Measurements from ENCODE around the gene ALKBH3. TPM values are rescaled to one million over a fixed set of nuclear protein-coding genes. Genes with fewer than 3 reads are reported as not detected.

Gene ALKBH3
- total RNA-seq, 6 experiments from 2014 or later = 24.0 to 35.9 (median 31.5) TPM

DNA sequence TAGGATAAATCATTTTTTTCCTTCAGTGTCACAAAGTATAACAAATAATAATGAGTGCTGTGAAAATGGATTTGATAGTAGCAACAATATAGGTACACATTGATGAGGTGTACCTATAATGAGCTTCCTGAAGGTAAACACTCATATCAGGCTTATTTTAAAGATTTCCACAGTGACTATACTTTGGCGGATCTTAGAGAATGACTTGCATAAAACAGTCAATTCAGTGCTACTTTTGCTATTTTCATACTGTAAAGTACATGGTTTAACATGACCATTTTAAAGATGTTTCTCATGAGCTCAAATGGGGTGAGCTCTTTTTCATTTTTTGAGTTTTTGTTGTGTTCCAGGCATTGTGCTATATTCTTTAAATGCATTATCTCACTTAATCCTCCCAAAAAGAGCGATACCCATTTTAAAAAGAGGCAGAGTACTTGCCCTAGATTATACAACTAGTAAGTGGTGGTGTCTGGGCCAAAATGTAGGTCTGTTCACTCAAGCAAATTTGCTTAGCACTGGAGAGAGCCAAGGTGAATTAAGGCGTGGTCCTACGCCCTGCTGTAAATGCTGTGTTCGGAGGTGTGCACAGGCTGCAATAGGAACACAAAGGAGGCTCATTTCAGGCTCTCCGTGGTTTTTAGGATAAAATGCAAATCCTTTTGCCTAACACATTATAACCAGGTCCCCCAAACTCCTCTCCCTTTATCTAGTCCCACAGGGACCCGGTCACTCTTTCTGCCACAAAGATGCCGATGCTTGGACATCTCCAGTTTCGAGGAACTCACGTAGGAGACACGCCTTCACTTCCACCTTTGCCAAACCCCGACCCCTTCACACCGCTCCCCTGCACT is 617 bp upstream of the ALKBH3 start:
- no peak for DNase-seq
- TF ChIP-seq, protein P1, sequence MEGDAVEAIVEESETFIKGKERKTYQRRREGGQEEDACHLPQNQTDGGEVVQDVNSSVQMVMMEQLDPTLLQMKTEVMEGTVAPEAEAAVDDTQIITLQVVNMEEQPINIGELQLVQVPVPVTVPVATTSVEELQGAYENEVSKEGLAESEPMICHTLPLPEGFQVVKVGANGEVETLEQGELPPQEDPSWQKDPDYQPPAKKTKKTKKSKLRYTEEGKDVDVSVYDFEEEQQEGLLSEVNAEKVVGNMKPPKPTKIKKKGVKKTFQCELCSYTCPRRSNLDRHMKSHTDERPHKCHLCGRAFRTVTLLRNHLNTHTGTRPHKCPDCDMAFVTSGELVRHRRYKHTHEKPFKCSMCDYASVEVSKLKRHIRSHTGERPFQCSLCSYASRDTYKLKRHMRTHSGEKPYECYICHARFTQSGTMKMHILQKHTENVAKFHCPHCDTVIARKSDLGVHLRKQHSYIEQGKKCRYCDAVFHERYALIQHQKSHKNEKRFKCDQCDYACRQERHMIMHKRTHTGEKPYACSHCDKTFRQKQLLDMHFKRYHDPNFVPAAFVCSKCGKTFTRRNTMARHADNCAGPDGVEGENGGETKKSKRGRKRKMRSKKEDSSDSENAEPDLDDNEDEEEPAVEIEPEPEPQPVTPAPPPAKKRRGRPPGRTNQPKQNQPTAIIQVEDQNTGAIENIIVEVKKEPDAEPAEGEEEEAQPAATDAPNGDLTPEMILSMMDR (IDR thresholded peaks at IDR 0.05) = no peak
- H3K36me3 Mint-ChIP-seq (ENCODE audit: low read depth) = no peaks in the 10 kb centered on the region
- H3K4me3 Mint-ChIP-seq = peak overlapping the region; percentile 91
- no peaks in the 10 kb centered on the region for H3K9me3 Mint-ChIP-seq
- no peaks in the 10 kb centered on the region; the same call in 1 of the 2 replicates for H3K27me3 Mint-ChIP-seq (ENCODE audit: insufficient read depth)
- H3K4me1 Mint-ChIP-seq (ENCODE audit: low read depth) = peaks cover 18% of the 10 kb centered on the region
- peak overlapping the region; percentile 55 for H3K27ac Mint-ChIP-seq

DNA sequence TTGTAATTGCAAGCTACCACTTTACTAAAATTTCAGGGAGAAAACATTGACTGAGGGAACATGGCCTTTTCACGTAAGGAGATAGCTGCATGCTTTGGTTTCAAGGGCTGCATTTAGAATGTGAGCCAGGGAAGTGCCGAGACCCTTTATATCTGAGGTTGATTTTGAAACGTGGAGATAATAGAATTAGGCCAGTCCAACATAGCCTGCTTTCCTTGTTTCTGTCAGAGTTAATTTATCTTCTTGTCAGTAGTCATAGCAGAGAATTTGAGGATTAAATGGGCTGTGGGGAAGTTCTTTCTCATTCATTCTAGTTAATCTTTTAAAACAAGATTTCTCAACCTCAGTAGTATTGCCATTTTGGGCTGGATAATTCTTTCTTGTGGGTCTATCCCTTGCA is 12.2 kb downstream of the ALKBH3 start:
- Mint-ChIP-seq H3K4me1 (ENCODE audit: low read depth) (peaks cover under 1% of the 10 kb centered on the region), H3K9me3 (no peaks in the 10 kb centered on the region), H3K27me3 (ENCODE audit: insufficient read depth) (no peaks in the 10 kb centered on the region), H3K36me3 (ENCODE audit: low read depth) (peaks cover 24% of the 10 kb centered on the region), H3K27ac (no peak overlapping the region), H3K4me3 (no peak overlapping the region)
- TF ChIP-seq, protein P1 (IDR thresholded peaks at IDR 0.05) = no peak
- DNase-seq = no peak

DNA sequence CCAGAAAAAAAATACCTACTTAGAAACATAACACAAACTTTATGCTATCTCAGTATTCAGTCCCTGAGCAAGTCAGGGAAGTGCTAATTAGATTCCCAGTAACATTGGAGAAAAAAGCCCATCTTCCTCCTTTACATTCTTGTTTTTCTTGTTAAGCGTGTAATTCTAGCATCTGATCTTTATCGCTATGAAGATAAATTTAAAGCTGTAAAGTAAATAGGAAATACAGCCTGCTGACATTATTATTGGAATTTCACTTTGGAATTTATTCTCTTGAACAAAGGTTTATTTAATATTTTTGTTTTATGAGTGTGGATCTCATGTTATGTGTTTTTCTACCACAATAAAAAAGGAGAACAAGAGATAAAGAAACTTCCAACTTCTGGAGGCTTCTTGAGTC is 13.9 kb downstream of the ALKBH3 start:
- Mint-ChIP-seq H3K27ac (no peak overlapping the region), H3K27me3 (ENCODE audit: insufficient read depth) (no peaks in the 10 kb centered on the region), H3K4me3 (no peak overlapping the region), H3K9me3 (no peaks in the 10 kb centered on the region), H3K4me1 (ENCODE audit: low read depth) (peaks cover 11% of the 10 kb centered on the region), H3K36me3 (ENCODE audit: low read depth) (peaks cover 34% of the 10 kb centered on the region)
- TF ChIP-seq, protein P1 (IDR thresholded peaks at IDR 0.05) = no peak
- DNase-seq = no peak

DNA sequence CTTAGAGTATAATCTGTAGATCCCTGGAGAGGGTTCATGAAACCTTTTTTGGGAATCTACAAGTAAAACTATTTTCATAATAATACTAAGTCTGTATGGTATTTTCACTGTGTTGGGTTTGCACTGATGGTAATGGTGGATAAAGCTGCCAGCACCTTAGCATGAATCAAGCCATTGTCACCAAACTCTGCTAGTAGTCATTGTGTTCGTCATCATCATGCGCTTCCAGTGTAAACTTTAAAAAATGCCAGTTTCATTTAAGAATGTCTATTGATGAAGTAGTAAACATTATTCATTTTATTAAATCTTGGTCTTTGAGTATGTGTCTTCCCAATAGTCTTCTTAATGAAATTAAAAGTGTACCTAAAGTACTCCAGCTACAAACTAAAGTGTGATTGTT is 15.0 kb downstream of the ALKBH3 start:
- peaks cover 30% of the 10 kb centered on the region for H3K36me3 Mint-ChIP-seq (ENCODE audit: low read depth)
- DNase-seq = no peak
- H3K9me3 Mint-ChIP-seq = no peaks in the 10 kb centered on the region
- TF ChIP-seq, protein P1 (IDR thresholded peaks at IDR 0.05) = no peak
- H3K4me1 Mint-ChIP-seq (ENCODE audit: low read depth) = peaks cover 11% of the 10 kb centered on the region
- no peak overlapping the region for H3K27ac Mint-ChIP-seq
- no peaks in the 10 kb centered on the region for H3K27me3 Mint-ChIP-seq (ENCODE audit: insufficient read depth)
- H3K4me3 Mint-ChIP-seq = no peak overlapping the region

DNA sequence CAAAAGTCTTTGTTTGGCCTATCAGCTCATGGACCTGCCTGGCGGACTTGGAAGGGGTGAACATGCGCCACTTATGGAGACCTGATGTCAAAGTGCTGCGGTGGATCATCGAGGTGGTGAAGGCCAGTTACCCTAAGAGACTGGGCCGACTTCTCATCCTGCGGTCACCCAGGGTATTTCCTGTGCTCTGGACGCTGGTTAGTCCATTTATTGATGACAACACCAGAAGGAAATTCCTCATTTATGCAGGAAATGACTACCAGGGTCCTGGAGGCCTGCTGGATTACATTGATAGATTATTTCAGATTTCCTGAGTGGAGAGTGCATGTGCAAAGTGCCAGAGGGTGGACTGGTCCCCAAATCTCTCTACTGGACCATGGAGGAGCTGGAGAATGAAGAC is 17.9 kb downstream of the ALKBH3 start:
- Mint-ChIP-seq H3K27me3 (ENCODE audit: insufficient read depth) (no peaks in the 10 kb centered on the region), H3K36me3 (ENCODE audit: low read depth) (peaks cover 15% of the 10 kb centered on the region), H3K9me3 (no peaks in the 10 kb centered on the region), H3K27ac (no peak overlapping the region), H3K4me1 (ENCODE audit: low read depth) (peaks cover 11% of the 10 kb centered on the region), H3K4me3 (no peak overlapping the region)
- TF ChIP-seq, protein P1 (IDR thresholded peaks at IDR 0.05) = no peak
- no peak for DNase-seq

All from HFFc6 (cell line).